Measurements from ENCODE around the gene DNAH6. TPM values are rescaled to one million over a fixed set of nuclear protein-coding genes. Genes with fewer than 3 reads are reported as not detected.
A peak's percentile ranks its signal among the peaks of the same experiment; 100 is the strongest.

DNAH6 gene
- total and polyA plus RNA-seq, 4 donors, result 1.9 to 16.9 (median 8.5) TPM

GRCh38 chr2:84491741-84492140, 24.6 kb upstream of the DNAH6 start:
- no peak for TF ChIP-seq CTCF (IDR thresholded peaks at IDR 0.05; ENCODE audit: control extremely low read depth, extremely low read depth)
- H3K4me1 ChIP-seq (ENCODE audit: control insufficient read depth in 5 of 5, insufficient read depth in 5 of 5, low read length in 5 of 5), result peaks cover 0 to 16% (median 10%) of the 10 kb centered on the region in 5 donors
- no peak overlapping the region for H3K9ac ChIP-seq (ENCODE audit: insufficient read depth in 1 of 2, low read length in 2 of 2)
- ATAC-seq (ENCODE audit: insufficient read depth, low FRiP score), result no peak
- H3K9me3 ChIP-seq (ENCODE audit: control insufficient read depth in 4 of 4, insufficient read depth in 3 of 4, low read length in 3 of 4), result no peaks in the 10 kb centered on the region
- no peaks in the 10 kb centered on the region for H3K27me3 ChIP-seq (ENCODE audit: control insufficient read depth in 3 of 3, insufficient read depth in 3 of 3, low read length in 2 of 3)
- no peak for DNase-seq
- H3K4me3 ChIP-seq, result no peak overlapping the region
- 93 to 96% methylated on average over 6 of the region's 6 CpGs for WGBS, 2 donors
- no peak overlapping the region for H3K27ac ChIP-seq (ENCODE audit: low read depth in 1 of 2, low read length in 1 of 2)
- peaks cover 0 to 2% (median 0%) of the 10 kb centered on the region in 4 donors for H3K36me3 ChIP-seq (ENCODE audit: control insufficient read depth in 4 of 4, insufficient read depth in 4 of 4, low read length in 4 of 4)

GRCh38 chr2:84492571-84492970, 23.7 kb upstream of the DNAH6 start:
- DNase-seq (peak in 1 of 3 donors; percentile 27), ATAC-seq (ENCODE audit: insufficient read depth, low FRiP score) (no peak)
- Histone ChIP-seq H3K9me3 (ENCODE audit: control insufficient read depth in 4 of 4, insufficient read depth in 3 of 4, low read length in 3 of 4) (no peaks in the 10 kb centered on the region), H3K9ac (ENCODE audit: insufficient read depth in 1 of 2, low read length in 2 of 2) (no peak overlapping the region), H3K4me3 (no peak overlapping the region), H3K36me3 (ENCODE audit: control insufficient read depth in 4 of 4, insufficient read depth in 4 of 4, low read length in 4 of 4) (peaks cover 0 to 2% (median 0%) of the 10 kb centered on the region in 4 donors), H3K4me1 (ENCODE audit: control insufficient read depth in 5 of 5, insufficient read depth in 5 of 5, low read length in 5 of 5) (peaks cover 0 to 8% (median 1%) of the 10 kb centered on the region in 5 donors), H3K27me3 (ENCODE audit: control insufficient read depth in 3 of 3, insufficient read depth in 3 of 3, low read length in 2 of 3) (no peaks in the 10 kb centered on the region), H3K27ac (ENCODE audit: low read depth in 1 of 2, low read length in 1 of 2) (no peak overlapping the region)
- TF ChIP-seq CTCF (IDR thresholded peaks at IDR 0.05; ENCODE audit: control extremely low read depth, extremely low read depth), result no peak
- 74 to 77% methylated on average over 1 of the region's 1 CpG for WGBS, 2 donors

- Histone ChIP-seq H3K27ac (ENCODE audit: low read depth in 1 of 2, low read length in 1 of 2) (no peak overlapping the region), H3K9ac (ENCODE audit: insufficient read depth in 1 of 2, low read length in 2 of 2) (no peak overlapping the region), H3K36me3 (ENCODE audit: control insufficient read depth in 4 of 4, insufficient read depth in 4 of 4, low read length in 4 of 4) (peaks cover 0 to 2% (median 0%) of the 10 kb centered on the region in 4 donors), H3K4me3 (no peak overlapping the region), H3K9me3 (ENCODE audit: control insufficient read depth in 4 of 4, insufficient read depth in 3 of 4, low read length in 3 of 4) (no peaks in the 10 kb centered on the region), H3K27me3 (ENCODE audit: control insufficient read depth in 3 of 3, insufficient read depth in 3 of 3, low read length in 2 of 3) (no peaks in the 10 kb centered on the region), H3K4me1 (ENCODE audit: control insufficient read depth in 5 of 5, insufficient read depth in 5 of 5, low read length in 5 of 5) (peaks cover 0 to 4% (median 0%) of the 10 kb centered on the region in 5 donors)
- 64 to 73% methylated on average over 5 of the region's 5 CpGs for WGBS, 2 donors
- no peak for TF ChIP-seq CTCF (IDR thresholded peaks at IDR 0.05; ENCODE audit: control extremely low read depth, extremely low read depth)
- DNase-seq (peak in 1 of 3 donors; percentile 16), ATAC-seq (ENCODE audit: insufficient read depth, low FRiP score) (no peak)
These were observed 22.8 kb upstream of the DNAH6 start for GRCh38 chr2:84493514-84493913.

GRCh38 chr2:84494070-84494469, 22.2 kb upstream of the DNAH6 start:
- H3K36me3 ChIP-seq (ENCODE audit: control insufficient read depth in 4 of 4, insufficient read depth in 4 of 4, low read length in 4 of 4), result peaks cover 0 to 2% (median 0%) of the 10 kb centered on the region in 4 donors
- H3K9ac ChIP-seq (ENCODE audit: insufficient read depth in 1 of 2, low read length in 2 of 2), result no peak overlapping the region
- ATAC-seq (ENCODE audit: insufficient read depth, low FRiP score) (no peak), DNase-seq (no peak)
- no peak for TF ChIP-seq CTCF (IDR thresholded peaks at IDR 0.05; ENCODE audit: control extremely low read depth, extremely low read depth)
- no peak overlapping the region for H3K27ac ChIP-seq (ENCODE audit: low read depth in 1 of 2, low read length in 1 of 2)
- no peak overlapping the region for H3K4me3 ChIP-seq
- H3K9me3 ChIP-seq (ENCODE audit: control insufficient read depth in 4 of 4, insufficient read depth in 3 of 4, low read length in 3 of 4), result no peaks in the 10 kb centered on the region
- H3K4me1 ChIP-seq (ENCODE audit: control insufficient read depth in 5 of 5, insufficient read depth in 5 of 5, low read length in 5 of 5), result peaks cover 0 to 4% (median 0%) of the 10 kb centered on the region in 5 donors
- H3K27me3 ChIP-seq (ENCODE audit: control insufficient read depth in 3 of 3, insufficient read depth in 3 of 3, low read length in 2 of 3), result no peaks in the 10 kb centered on the region
- 73 to 91% methylated on average over 4 of the region's 4 CpGs for WGBS, 2 donors
